AG08396 (cell line): ENCODE results near the gene ASMTL.
"Not testable (repeated sequence)": the region's sequence is repeated elsewhere in the genome, so short reads cannot be mapped to it uniquely, and the experiment has no call there.

Experiments
- DNase-seq: peaks from one replicate; pipeline ENCODE4 v3.0.0; 2012; ENCODE audit warnings: low spot score, mixed read lengths

Gene ASMTL

GRCh38 chrX:1452516-1453394, at the start of gene ASMTL:
TSS of gene ASMTL (minus strand) at chrX:1452909. CDS start at chrX:1452840, 69 bp downstream.
- DNase-seq: peak; percentile 99

- no peak for DNase-seq
Observed at GRCh38 chrX:1502241-1502640, 49.5 kb upstream of the ASMTL start.

GRCh38 chrX:1500701-1501624, 48.3 kb upstream of the ASMTL start:
- no peak for DNase-seq

GRCh38 chrX:1496076-1496475, 43.4 kb upstream of the ASMTL start:
- DNase-seq: no peak

- DNase-seq: no peak
Observed at GRCh38 chrX:1493877-1494510, 41.3 kb upstream of the ASMTL start.

GRCh38 chrX:1493412-1493811, 40.7 kb upstream of the ASMTL start:
- DNase-seq: no peak

GRCh38 chrX:1492421-1493012, 39.8 kb upstream of the ASMTL start:
- DNase-seq: no peak

GRCh38 chrX:1491851-1492349, 39.2 kb upstream of the ASMTL start:
- no peak for DNase-seq

- not testable (repeated sequence) for DNase-seq
Observed at GRCh38 chrX:1491248-1491647, 38.5 kb upstream of the ASMTL start.

GRCh38 chrX:1490723-1491122, 38.0 kb upstream of the ASMTL start:
- DNase-seq: not testable (repeated sequence)

- not testable (repeated sequence) for DNase-seq
Observed at GRCh38 chrX:1489354-1489753, 36.6 kb upstream of the ASMTL start.

- no peak for DNase-seq
Observed at GRCh38 chrX:1488745-1489144, 36.0 kb upstream of the ASMTL start.

GRCh38 chrX:1488141-1488540, 35.4 kb upstream of the ASMTL start:
- DNase-seq: no peak

- DNase-seq: no peak
Observed at GRCh38 chrX:1487401-1487800, 34.7 kb upstream of the ASMTL start.

GRCh38 chrX:1486749-1487361, 34.1 kb upstream of the ASMTL start:
- no peak for DNase-seq

GRCh38 chrX:1486177-1486576, 33.5 kb upstream of the ASMTL start:
- no peak for DNase-seq

- no peak for DNase-seq
Observed at GRCh38 chrX:1485033-1485432, 32.3 kb upstream of the ASMTL start.

- no peak for DNase-seq
Observed at GRCh38 chrX:1484638-1485019, 31.9 kb upstream of the ASMTL start.

- no peak for DNase-seq
Observed at GRCh38 chrX:1483843-1484637, 31.3 kb upstream of the ASMTL start.

- not testable (repeated sequence) for DNase-seq
Observed at GRCh38 chrX:1482530-1482928, 29.8 kb upstream of the ASMTL start.
